Fibroblast of skin of left quadriceps (primary cell): ENCODE results near the gene HSPG2.

Source experiments
- DNase-seq, 2 experiments: peaks; one replicate each; pipeline ENCODE4 v3.0.0-alpha.2; 2013; ENCODE audit warnings: low read depth in 2 of 2

HSPG2 gene

DNA sequence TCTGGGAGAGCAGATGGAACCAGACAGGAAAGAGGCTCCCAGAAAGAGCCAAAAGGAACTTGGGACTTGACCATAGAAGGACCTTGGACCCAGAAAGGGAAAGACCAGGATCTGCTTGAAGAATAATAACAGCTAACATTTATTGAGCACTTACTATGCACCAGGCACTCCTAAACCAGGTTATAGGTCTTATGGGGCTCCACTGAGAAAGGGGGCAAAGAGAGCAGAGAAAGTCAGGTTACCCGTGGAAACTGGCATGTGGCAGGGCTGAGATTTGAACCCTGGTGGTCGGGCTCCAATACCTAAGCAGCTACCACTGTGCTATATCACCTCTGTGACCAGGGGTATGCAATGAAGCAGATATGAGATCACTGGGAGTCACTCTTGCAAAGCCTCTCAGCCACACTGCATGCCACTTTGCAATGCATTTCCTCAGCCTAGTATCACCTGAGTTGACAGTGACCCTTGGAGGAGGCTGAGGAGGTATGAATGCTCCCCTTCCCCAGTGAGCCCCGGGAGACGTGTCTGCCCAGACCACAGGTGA lies 37.8 kb downstream of the HSPG2 start:
- no peak for DNase-seq

DNA sequence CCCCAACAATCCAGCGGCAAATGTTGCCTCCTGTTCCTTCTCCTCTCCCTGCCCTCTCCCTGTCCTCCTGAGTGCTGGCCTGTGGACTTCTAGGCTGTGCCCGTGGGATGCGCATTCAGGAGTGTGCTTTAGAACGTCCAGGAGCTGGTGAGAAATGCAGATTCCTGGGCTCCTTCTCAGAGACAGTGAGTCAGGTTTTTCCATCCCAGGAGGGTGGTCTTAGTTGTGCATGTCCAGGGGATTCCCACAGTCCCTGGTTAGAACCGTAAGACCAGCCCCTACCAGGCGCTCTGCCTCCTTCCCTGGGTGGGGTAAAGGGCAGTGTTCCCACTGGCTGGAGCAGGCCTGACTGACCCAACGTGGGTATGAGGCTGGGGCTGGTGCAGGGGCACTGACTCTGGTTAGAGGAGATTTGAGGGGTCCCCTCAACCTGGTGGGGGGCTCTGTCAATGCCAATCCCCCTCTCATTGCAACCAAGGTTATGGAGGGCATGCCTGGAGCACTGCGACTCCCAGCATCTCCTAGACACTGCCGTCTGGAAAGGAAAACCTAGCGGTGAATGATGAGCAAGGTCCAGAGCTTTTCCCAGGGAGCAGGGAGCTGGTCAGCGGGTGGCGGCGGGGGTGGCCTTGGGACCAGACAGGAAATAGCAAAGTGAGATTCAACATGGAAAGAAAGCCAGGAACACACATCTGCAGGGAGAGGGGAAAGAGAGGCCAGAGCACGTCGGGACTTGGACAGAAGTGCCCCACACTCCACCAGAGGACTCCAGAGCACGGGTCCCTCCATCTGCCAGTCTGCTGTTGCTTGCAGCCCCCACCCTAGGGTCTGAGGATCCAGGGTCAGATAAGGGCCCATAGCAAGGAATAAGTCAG lies 38.5 kb downstream of the HSPG2 start:
- no peak for DNase-seq

DNA sequence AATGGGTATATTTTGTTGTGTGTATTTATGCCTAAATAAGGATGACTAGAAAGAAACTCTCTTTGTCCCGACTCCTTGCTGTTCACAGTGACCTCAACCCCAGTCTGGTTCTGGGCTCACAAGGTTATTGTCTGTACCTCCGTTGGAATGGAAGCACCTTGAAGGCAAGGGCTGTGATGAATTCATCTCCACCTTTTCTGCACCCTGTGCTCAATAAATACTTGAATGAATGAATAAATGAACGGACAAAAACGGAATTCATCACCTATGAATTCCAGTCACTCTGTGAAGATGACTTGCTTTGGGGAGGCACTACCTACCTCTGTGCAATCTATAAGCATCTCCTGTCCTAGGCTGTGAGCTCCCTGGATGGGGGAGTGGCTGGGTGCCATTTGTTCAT lies 39.3 kb downstream of the HSPG2 start:
- DNase-seq, result no peak

DNA sequence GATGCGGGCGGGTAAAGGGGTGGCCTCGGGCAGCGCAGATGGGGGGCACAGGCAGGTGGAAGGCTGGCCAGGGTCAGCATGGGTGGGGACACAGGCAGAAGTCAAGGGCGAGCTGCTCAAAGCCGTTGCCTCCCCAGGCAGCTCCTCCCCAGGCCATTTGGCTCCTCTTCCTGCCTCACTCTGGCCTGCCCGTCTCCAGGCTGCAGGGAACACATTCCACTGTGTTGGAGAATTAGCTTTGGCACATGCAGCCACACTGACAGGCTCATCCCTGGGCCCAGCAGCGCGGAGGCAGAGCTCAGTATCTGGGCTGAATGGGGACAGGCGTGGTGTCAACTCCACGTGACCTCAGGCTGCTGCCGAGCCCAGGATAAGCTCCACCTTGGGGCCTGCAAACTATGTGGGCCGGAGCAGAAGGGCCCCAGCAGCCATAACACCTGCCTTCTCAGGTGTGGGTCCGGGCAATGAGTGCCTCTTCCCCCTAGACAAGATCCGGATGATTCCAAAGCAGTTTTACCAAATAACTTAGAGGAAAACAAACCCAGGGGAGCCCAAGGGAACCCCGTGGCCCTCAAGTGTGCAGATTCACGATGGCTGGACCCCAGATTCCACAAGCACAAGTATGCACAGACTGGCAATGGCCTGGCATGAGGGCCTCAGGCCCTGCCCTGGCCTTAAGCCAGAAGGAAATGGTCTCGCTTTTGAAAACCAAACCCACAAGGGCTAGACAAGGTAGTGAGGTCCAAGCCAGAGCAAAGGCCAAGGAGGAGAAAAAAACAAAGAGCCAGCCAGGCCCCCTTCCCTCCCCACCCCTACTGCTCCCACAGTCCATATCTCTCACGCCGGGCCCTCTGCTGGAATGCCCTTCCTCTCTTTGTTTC lies 40.2 kb downstream of the HSPG2 start:
- no peak for DNase-seq

DNA sequence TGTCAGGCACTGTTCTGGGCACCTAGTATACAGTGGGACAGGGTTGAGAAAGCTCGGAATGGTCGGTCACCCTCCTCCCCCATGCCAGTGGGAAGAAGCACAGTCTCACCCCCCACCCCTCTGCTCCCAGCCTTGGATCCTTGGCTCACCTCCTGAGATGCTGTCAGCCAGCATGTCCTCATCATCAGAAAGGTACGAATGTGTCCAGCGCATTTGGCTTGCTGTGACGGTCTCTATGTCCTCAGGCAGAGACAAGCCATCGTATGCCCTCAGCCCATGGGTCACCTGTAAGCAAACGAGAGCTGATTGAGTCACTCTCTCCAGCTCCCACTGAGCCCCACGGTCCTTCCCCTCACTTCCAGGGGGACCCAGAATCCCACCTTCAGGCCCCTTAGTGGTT lies 41.1 kb downstream of the HSPG2 start:
- no peak for DNase-seq

DNA sequence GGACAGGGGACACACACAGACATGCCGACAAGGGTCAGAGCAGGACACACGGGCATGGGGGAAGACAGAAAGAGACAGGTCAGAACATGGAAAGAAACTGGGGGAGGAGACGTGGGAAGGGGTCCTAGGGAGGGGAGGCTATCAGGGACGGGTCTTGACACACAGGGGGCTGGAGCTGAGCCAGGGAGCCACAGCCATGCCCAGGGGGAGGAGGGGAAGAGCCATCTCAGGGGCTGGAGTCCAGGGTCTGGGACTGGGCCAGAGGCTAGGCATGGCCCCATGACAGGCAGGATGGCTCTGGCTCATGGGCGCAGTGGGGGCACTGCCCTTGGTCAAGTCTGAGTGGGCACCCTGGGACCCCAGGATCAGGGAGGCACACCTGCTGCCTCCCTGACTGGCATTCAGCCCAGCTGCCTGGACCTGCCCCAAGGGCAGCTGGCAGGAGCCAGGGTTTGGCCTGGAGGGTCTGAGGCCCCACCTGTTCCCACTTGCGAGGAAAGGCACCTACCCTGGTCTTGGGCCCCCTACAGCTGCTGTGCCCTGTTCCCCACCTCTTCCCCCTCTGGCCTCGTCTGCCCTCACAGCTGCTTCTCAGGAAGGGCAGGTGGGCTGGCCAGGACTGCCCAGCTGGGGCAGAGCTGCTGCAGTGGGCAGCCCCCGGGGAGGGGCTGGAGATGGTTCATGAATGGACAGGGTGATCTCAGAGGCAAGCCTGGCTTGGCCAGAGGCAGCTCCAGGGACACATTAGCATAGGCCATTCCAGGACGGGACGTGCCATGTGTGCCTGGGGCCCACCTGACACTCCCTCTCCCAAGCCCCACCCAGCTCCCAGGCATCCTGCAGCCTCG lies 42.9 kb downstream of the HSPG2 start:
- DNase-seq, result no peak

DNA sequence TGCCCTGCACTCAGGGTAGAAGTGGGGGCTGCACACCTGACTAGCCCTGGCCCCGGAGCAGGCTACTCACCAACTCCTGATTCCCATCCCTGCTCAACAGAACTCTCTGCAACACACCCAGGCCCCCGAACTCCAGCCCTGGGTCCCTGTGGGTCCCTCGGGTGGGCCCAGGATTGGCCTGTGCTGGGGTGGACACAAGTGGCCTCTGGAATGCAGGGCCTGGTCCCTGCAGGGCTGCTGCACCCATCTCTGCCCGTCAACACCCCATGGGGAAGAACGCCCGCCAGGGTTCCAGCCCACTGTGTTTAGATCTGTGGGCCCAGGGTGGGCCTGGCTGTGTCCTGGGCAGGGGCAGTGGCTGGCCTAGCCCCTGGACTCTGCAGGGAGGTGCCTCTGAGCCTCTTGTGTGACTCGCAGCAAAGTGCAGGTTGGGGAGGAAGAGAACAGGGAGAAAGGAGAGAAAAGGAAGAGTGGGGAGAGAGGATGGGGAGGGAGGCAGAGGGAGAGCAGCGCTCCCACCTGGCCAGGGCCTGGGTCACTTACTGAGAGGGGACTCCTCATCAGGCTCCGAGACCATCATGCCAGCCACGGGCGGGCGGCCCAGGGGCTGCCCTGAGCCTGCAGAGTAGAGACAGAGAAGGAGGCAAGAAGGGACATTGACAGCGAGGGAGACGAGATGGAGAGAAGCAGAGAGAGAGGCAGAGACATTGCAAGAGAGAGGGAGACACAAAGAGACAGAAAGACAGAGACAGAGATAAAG lies 43.9 kb downstream of the HSPG2 start:
- DNase-seq, result no peak

DNA sequence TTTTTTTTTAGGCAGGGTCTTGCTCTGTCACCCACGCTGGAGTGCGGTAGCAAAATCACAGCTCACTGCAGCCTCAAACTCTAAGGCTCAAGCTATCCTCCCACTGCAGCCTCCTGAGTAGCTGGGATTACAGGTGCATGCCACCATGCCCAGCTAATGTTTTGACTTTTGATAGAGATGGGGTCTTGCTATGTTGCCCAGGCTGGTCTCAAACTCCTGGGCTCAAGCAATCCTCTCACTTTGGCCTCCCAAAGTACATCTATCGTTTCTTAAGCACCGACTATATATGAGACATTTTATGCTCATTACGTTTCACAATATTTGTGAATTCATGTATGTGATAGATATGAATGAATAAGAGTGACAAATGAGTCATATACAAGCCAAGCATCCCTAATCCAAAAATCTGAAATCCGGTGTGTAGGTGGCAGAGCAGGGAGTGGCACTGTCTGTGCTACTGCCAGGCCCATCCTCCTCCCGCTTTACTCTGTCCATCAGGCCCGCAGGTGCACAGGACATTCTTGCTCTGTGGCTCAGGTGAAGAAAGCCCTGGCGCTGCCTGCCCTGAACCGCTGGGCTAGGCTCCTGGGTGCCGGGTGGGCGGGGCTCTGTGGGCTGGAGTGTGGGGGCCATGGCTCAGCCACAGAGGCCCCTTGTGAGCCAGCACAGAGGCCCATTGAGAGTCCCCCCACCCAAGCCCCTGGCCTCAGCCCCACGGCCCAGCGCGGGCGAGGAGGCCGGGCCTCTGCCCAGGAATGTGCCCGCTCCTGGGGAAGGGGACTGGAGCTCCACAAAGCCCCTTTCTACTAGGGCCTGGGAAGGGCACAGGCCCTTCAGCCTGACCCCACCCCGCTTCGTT lies 45.3 kb downstream of the HSPG2 start:
- no peak for DNase-seq

DNA sequence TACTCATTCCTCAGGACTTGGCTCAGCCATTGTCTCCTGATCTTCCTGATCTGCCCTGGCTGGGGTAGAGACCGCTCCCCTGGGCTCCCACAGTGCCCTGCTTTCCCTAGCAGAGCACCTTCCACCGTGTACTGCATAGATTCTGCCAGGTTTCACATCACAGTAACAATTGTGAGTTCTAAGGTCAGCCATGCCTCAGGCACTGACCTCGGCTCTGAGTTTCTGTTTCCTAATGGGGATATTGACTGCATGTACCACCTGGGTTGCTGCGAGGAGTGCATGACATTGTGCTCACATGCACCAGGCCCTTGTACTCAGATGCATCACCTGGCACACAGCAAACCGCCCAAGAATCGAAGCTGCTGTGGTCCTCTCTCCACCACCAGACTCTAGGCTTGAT lies 46.0 kb downstream of the HSPG2 start:
- no peak for DNase-seq

DNA sequence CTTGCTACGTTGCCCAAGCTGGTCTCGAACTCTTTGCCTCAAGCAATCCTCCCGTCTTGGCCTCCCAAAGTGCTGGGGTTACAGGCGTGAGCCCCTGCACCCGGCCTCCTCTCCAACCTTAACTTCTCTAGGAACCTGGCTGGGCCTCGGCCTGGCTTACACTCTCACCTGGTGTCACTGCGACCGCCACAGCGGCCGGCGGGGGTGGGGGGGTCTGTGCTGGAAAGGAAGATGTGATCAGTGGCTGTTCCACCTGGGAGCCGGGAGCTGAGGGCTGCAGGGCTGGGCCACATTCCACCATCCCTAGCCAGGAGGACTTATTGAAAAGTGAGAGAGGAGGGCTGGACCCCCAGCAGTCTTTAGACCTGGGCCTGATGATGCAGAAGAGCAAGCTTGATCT lies 48.6 kb downstream of the HSPG2 start:
- DNase-seq, result no peak

DNA sequence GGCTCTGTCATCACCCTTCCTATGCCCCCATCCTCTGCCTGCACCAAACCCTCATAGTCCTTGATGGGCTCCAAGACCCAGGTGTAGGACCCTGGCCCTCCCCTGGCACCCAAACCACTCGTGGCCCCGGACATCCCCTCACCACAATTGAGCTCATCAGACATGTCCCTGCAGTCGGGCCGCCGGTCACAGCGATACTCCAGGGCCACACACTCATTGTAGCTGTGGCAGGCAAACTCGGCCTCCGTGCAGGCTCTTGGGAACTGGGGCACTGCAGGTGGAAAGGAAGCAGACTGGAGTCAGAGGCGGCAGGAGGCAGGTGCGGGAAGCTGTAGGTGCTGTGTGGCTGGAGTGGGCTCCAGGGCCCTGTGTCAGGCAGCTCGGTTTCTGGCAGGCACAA lies 49.3 kb downstream of the HSPG2 start:
- no peak for DNase-seq

DNA sequence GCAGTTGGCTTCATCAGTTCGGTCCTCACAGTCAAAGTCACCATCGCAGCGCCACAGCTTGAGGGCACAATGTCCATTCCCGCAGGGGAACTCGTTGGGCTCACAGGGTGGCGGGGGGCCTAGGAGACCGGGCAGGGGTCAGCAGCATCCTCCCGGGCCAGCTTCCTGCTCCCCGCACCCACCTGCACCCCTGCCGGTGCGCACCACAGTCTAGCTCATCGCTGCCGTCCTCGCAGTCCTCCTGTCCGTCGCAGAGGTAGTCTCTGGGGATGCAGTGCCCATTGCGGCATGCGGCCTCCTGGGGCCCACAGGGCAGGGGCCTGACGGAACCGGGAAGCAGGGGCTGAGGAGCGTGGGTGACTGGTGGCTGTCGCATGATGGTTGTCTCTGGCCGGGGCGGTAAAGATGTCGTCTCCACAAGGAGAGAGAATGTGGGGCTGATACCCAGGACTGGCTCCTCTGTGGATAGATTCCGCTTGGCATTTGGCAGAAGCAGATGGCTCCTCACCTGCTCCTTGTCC lies 49.8 kb downstream of the HSPG2 start:
- no peak for DNase-seq

DNA sequence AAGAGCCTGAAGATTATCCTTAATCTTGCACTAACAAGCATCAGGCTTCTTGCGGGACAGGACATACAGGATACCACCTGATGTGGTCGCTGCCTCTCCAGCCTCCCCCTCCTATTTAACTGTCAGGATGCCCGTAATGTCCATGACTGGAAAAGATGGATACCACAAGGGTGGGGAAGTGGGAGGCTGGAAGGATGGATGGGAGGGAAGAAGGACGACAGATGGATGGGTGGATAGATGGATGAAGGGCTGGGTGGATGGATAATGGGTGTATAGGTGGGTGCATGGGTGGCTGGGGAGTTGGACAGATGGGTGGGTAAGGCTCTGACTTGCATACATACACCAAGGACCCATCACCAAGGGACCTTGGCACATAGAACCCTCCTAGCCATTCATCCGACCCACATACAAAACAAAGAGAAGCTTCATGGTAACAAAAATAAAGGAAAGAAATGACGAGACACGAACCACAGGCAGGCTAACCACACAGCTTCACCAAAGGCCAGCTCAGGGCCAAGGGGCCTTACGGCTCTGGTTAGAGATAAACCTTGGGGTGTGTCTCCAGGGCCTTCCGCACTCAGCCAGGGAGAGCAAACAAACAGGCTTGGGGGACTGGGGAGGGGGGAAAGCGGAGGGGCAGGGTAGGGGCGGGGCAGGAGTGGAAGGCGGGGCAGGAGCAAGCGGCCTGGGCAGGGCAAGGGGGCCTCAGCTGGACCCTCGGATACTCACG lies 50.5 kb downstream of the HSPG2 start:
- no peak for DNase-seq

DNA sequence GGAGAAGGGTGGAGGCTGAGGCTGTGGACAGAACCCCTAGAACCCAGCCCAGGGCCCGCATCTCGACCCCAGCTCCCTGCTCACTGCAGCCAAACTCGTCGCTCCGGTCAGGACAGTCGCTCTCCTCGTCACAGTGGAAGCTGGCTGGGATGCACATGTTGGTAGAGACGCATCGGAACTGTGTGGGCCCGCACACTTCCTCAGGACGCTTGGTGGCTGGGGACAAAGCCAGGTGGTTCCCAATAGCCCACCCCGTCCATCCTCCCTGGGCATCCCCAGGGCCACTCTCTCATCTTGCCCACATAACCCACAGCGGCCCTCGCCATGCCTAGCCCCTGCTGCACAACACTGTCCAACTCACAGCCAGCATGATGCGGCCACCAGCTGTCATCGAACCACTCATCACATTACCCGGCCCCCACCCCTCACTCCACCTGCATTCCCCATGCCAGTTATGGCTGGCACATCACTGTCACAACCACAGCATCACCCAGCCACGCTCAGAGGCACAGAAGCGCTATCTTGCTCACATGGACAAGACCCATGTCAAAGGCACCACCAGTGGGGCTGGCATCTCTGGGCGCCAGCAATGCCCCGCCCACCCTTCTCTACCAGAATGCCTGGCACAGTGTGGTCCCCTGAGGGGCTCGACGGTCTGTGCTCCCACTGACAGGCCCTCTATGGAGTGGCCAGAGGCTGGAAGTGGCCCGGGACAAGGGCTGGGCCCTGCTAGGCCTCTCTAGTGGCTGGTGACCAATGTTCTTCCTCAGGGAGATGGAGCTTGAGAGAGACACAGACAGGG lies 51.7 kb downstream of the HSPG2 start:
- DNase-seq, result no peak

DNA sequence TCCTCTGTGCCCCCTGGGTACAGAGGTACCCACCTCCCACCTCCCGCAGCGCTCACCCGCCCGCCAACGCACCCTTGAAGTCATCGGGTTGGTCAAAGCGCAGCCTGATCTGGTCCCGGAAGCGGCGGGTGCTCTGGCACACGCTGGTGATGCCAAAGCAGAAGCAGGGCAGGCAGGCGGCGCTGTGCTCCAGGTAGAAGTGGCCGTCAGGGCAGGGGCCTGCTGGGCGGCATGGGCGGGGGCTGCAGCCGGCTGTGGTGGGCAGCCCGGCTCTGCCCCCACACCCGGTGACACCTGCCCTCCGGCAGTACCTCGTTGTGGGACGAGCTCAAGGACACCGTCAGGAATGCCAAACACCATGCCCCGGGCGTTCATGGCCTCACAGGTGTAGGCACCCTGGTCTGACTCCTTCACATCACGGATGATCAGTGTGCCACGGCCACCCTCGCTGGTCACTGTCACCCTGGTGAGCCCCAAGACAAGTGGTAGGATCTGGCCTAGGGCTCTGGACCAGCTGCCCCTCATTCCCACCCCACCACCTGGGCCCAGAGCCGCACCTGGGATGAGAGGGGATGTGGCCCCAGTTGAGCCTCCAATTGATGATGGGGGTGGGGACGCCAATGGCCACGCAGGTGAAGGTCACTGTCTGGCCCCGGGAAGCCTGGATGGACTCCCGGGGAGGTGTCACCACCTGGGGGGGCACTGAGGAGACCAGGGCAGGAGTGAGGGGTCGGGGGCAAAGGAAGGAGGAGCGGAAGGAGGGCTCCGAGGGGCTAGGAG lies 52.5 kb downstream of the HSPG2 start:
- no peak for DNase-seq

DNA sequence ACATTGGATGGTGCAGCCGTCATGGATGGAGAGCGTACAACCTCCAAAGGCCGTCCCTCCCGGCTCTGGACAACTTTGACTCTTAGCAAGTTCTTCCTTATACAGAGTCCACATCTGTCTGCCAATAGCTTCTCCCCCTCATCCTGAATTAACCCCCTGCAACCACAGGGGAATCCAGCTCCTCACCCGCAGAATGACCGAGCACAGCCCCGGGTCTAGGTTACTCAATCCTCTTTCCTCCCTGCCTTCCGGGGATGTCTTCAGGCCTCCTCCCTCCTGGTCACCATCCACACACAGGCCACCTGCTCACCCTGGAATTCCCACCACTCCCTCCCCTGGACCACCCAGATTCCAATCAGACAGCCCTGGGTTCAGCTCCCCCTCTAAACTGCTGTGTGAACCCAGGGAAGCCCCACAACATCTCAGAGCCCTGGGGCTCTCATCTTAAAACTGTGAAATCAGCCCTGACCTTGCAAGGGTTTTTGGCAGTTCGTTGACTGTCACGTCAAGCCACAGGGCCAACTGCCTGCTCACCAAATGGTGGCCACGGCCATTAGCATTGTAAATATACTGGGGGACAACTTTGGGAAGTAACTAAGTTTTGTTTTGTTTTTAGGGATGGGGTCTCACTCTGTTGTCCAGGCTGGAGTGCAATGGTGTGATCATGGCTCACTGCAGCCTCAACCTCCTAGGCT lies 54.2 kb downstream of the HSPG2 start:
- no peak for DNase-seq

DNA sequence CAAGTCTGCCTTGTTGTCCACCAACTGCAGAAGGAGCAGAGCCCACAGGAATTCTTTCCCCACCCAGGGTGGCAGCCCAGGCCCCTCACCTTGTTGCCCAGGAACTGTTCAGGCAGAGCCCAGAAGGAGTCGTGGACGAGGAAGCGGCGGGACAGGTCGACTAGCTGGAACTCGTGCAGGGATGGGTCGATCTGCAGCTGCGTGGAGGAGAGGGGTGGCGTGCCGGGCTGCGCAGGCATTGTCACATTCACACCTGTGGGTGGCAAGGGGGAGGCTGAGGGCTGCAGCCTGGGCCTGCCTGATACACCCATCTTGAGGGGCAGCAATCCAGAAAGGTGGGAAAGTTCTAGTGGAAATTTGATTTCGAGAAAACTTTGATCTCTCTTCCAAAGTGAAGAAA lies 55.9 kb downstream of the HSPG2 start:
- DNase-seq, result no peak
